ENCODE results near the gene ZFY. TPM values are rescaled to one million over a fixed set of nuclear protein-coding genes. Genes with fewer than 3 reads are reported as not detected.

ZFY gene
- total and polyA plus RNA-seq, 4 donors: 2.6 to 15.4 TPM; not detected in 2

GRCh38 chrY:2950655-2951054, 15.5 kb downstream of the ZFY start:
- Histone ChIP-seq H3K36me3 (ENCODE audit: control insufficient read depth in 4 of 4, insufficient read depth in 3 of 4, low read depth in 1 of 4, low read length in 3 of 4) (no peaks in the 10 kb centered on the region), H3K4me3 (ENCODE audit: low read depth in 1 of 3, low read length in 3 of 3) (no peak overlapping the region), H3K9ac (ENCODE audit: low read depth in 1 of 2, low read length in 2 of 2) (no peak overlapping the region), H3K27me3 (ENCODE audit: control insufficient read depth in 4 of 4, insufficient read depth in 4 of 4, low read length in 3 of 4) (no peaks in the 10 kb centered on the region), H3K27ac (ENCODE audit: low read depth in 1 of 2, low read length in 2 of 2) (no peak overlapping the region), H3K9me3 (ENCODE audit: control insufficient read depth in 4 of 4, low read length in 3 of 4) (no peaks in the 10 kb centered on the region), H3K4me1 (ENCODE audit: control insufficient read depth in 4 of 4, insufficient read depth in 4 of 4, low read length in 3 of 4) (peaks cover 0 to 2% (median 0%) of the 10 kb centered on the region in 4 donors)
- TF ChIP-seq HNF4A (conservative IDR thresholded peaks at IDR 0.05) (no peak), NR2F2 (IDR thresholded peaks at IDR 0.05) (no peak), RAD21 (IDR thresholded peaks at IDR 0.05) (no peak)
- DNase-seq (ENCODE audit: low spot score): no peak
- 87% methylated on average over 2 of the region's 2 CpGs for WGBS

GRCh38 chrY:2952912-2953311, 17.7 kb downstream of the ZFY start:
- H3K27me3 ChIP-seq (ENCODE audit: control insufficient read depth in 4 of 4, insufficient read depth in 4 of 4, low read length in 3 of 4): no peaks in the 10 kb centered on the region
- DNase-seq (ENCODE audit: low spot score): no peak
- peaks cover 0 to 1% (median 0%) of the 10 kb centered on the region in 4 donors for H3K36me3 ChIP-seq (ENCODE audit: control insufficient read depth in 4 of 4, insufficient read depth in 3 of 4, low read depth in 1 of 4, low read length in 3 of 4)
- no peak overlapping the region for H3K4me3 ChIP-seq (ENCODE audit: low read depth in 1 of 3, low read length in 3 of 3)
- H3K9ac ChIP-seq (ENCODE audit: low read depth in 1 of 2, low read length in 2 of 2): no peak overlapping the region
- H3K4me1 ChIP-seq (ENCODE audit: control insufficient read depth in 4 of 4, insufficient read depth in 4 of 4, low read length in 3 of 4): peaks cover 0 to 2% (median 0%) of the 10 kb centered on the region in 4 donors
- TF ChIP-seq CTCF (IDR thresholded peaks at IDR 0.05; ENCODE audit: low read depth, low read length, missing input control) (no peak), RXRA (IDR thresholded peaks at IDR 0.05) (peak in 1 of 2 donors; percentile 16), MAX (IDR thresholded peaks at IDR 0.05) (no peak), HNF4A (conservative IDR thresholded peaks at IDR 0.05) (peak in 1 of 2 donors; percentile 83)
- H3K9me3 ChIP-seq (ENCODE audit: control insufficient read depth in 4 of 4, low read length in 3 of 4): no peaks in the 10 kb centered on the region
- H3K27ac ChIP-seq (ENCODE audit: low read depth in 1 of 2, low read length in 2 of 2): no peak overlapping the region

GRCh38 chrY:2954735-2955134, 19.6 kb downstream of the ZFY start:
- 99% methylated on average over 2 of the region's 2 CpGs for WGBS
- no peaks in the 10 kb centered on the region for H3K27me3 ChIP-seq (ENCODE audit: control insufficient read depth in 4 of 4, insufficient read depth in 4 of 4, low read length in 3 of 4)
- peaks cover 0 to 1% (median 0%) of the 10 kb centered on the region in 4 donors for H3K36me3 ChIP-seq (ENCODE audit: control insufficient read depth in 4 of 4, insufficient read depth in 3 of 4, low read depth in 1 of 4, low read length in 3 of 4)
- H3K9me3 ChIP-seq (ENCODE audit: control insufficient read depth in 4 of 4, low read length in 3 of 4): no peaks in the 10 kb centered on the region
- peaks cover 0 to 2% (median 0%) of the 10 kb centered on the region in 4 donors for H3K4me1 ChIP-seq (ENCODE audit: control insufficient read depth in 4 of 4, insufficient read depth in 4 of 4, low read length in 3 of 4)
- no peak overlapping the region for H3K4me3 ChIP-seq (ENCODE audit: low read depth in 1 of 3, low read length in 3 of 3)
- TF ChIP-seq SP1 (IDR thresholded peaks at IDR 0.05): no peak
- no peak for TF ChIP-seq CTCF (IDR thresholded peaks at IDR 0.05; ENCODE audit: low read depth, low read length, missing input control)
- no peak for TF ChIP-seq FOXA2 (IDR thresholded peaks at IDR 0.05)
- TF ChIP-seq NR2F2 (IDR thresholded peaks at IDR 0.05): no peak
- no peak for TF ChIP-seq RXRA (IDR thresholded peaks at IDR 0.05)
- no peak for TF ChIP-seq ATF3 (IDR thresholded peaks at IDR 0.05)
- TF ChIP-seq HNF4G (IDR thresholded peaks at IDR 0.05): no peak
- TF ChIP-seq MAX (IDR thresholded peaks at IDR 0.05): no peak
- TF ChIP-seq EGR1 (IDR thresholded peaks at IDR 0.05; ENCODE audit: low read depth in 2 of 2): no peak
- no peak for TF ChIP-seq REST (IDR thresholded peaks at IDR 0.05)
- TF ChIP-seq GABPA (IDR thresholded peaks at IDR 0.05 in 1 of 2, conservative IDR thresholded peaks at IDR 0.05 in 1 of 2): no peak
- no peak for TF ChIP-seq TAF1 (conservative IDR thresholded peaks at IDR 0.05)
- TF ChIP-seq YY1 (IDR thresholded peaks at IDR 0.05): no peak
- no peak for TF ChIP-seq FOXA1 (IDR thresholded peaks at IDR 0.05)
- H3K9ac ChIP-seq (ENCODE audit: low read depth in 1 of 2, low read length in 2 of 2): no peak overlapping the region
- no peak for DNase-seq (ENCODE audit: low spot score)
- H3K27ac ChIP-seq (ENCODE audit: low read depth in 1 of 2, low read length in 2 of 2): no peak overlapping the region

Data from liver (tissue), 9 donors.